KMS-11 (cell line): ENCODE results near the gene CDH26.

Experiments used
- H2AFZ ChIP-seq: fragments of 200-600 bp; sonication (generic); 2 replicates; pipeline ENCODE4 v1.6.1; 2016; ENCODE audit warnings: antibody characterized with exemption, mixed run types, low read depth
- H3K27ac ChIP-seq: fragments of 200-600 bp; sonication (generic); 2 replicates; pipeline ENCODE4 v1.6.1; 2016; ENCODE audit warnings: mild to moderate bottlenecking, mixed run types
- H3K27me3 ChIP-seq: fragments of 200-600 bp; sonication (generic); 2 replicates; pipeline ENCODE4 v1.6.1; 2017; ENCODE audit warnings: mild to moderate bottlenecking, low read depth, mixed run types, moderate library complexity; ENCODE audit not compliant: insufficient read depth
- H3K36me3 ChIP-seq: fragments of 200-600 bp; sonication (generic); 2 replicates; pipeline ENCODE4 v1.6.1; 2017; ENCODE audit warnings: mild to moderate bottlenecking, mixed run types; ENCODE audit not compliant: insufficient read depth
- H3K4me1 ChIP-seq: fragments of 200-600 bp; sonication (generic); 2 replicates; pipeline ENCODE4 v1.6.1; 2016; ENCODE audit warnings: mild to moderate bottlenecking, low read depth, mixed run types; ENCODE audit not compliant: poor library complexity, severe bottlenecking
- H3K4me2 ChIP-seq: fragments of 200-600 bp; sonication (generic); 2 replicates; pipeline ENCODE4 v1.7.0; 2016; ENCODE audit warnings: mild to moderate bottlenecking, mixed run types
- H3K4me3 ChIP-seq: fragments of 200-600 bp; sonication (generic); IDR thresholded peaks from 2 replicates; pipeline ENCODE4 v1.6.1; 2017; ENCODE audit warnings: low read depth, low read length, mixed read lengths; ENCODE audit not compliant: insufficient read depth
- H3K79me2 ChIP-seq: fragments of 200-600 bp; sonication (generic); 2 replicates; pipeline ENCODE4 v1.6.1; 2016; ENCODE audit warnings: low read depth, mixed run types; ENCODE audit not compliant: insufficient read depth
- H3K9ac ChIP-seq: fragments of 200-600 bp; sonication (generic); 2 replicates; pipeline ENCODE4 v1.6.1; 2016; ENCODE audit warnings: mild to moderate bottlenecking, mixed run types
- H4K20me1 ChIP-seq: fragments of 200-600 bp; sonication (generic); 2 replicates; pipeline ENCODE4 v1.6.1; 2016; ENCODE audit warnings: mild to moderate bottlenecking, mixed run types; ENCODE audit not compliant: insufficient read depth
- CTCF ChIP-seq: fragments of 200-600 bp; sonication (generic); conservative IDR thresholded peaks from 2 replicates; pipeline ENCODE4 v1.6.1; 2017; ENCODE audit warnings: low read depth, mild to moderate bottlenecking, antibody characterized with exemption, low read length, moderate library complexity, mixed read lengths

CDH26 gene

GRCh38 chr20:59997896-59998295 is 39.7 kb downstream of the CDH26 start:
- Histone ChIP-seq H3K79me2 (no peaks in the 10 kb centered on the region), H3K4me3 (no peak overlapping the region), H2AFZ (no peak overlapping the region), H3K9ac (no peak overlapping the region), H3K36me3 (no peaks in the 10 kb centered on the region), H3K4me1 (no peaks in the 10 kb centered on the region), H4K20me1 (no peaks in the 10 kb centered on the region), H3K4me2 (no peak overlapping the region), H3K27me3 (no peaks in the 10 kb centered on the region), H3K27ac (no peak overlapping the region)
- TF ChIP-seq CTCF: no peak

- H2AFZ ChIP-seq: no peak overlapping the region
- H4K20me1 ChIP-seq: no peaks in the 10 kb centered on the region
- no peaks in the 10 kb centered on the region for H3K79me2 ChIP-seq
Observed at GRCh38 chr20:59999502-59999901, 41.3 kb downstream of the CDH26 start.

GRCh38 chr20:60000271-60001042 is 42.2 kb downstream of the CDH26 start:
- Histone ChIP-seq H3K27me3 (no peaks in the 10 kb centered on the region), H2AFZ (no peak overlapping the region), H3K9ac (no peak overlapping the region), H3K4me2 (no peak overlapping the region), H3K27ac (no peak overlapping the region), H3K36me3 (no peaks in the 10 kb centered on the region), H4K20me1 (no peaks in the 10 kb centered on the region), H3K79me2 (no peaks in the 10 kb centered on the region), H3K4me3 (no peak overlapping the region), H3K4me1 (no peaks in the 10 kb centered on the region)
- TF ChIP-seq CTCF: no peak

More at GRCh38 chr20:59999502-59999901, 41.3 kb downstream of the CDH26 start:
- no peaks in the 10 kb centered on the region for H3K27me3 ChIP-seq
- no peak overlapping the region for H3K4me3 ChIP-seq
- no peaks in the 10 kb centered on the region for H3K36me3 ChIP-seq
- H3K27ac ChIP-seq: no peak overlapping the region
- no peak overlapping the region for H3K4me2 ChIP-seq
- H3K4me1 ChIP-seq: no peaks in the 10 kb centered on the region
- H3K9ac ChIP-seq: no peak overlapping the region
- TF ChIP-seq CTCF: no peak

- TF ChIP-seq CTCF: no peak
- H3K27me3 ChIP-seq: no peaks in the 10 kb centered on the region
- no peak overlapping the region for H2AFZ ChIP-seq
- H3K4me1 ChIP-seq: no peaks in the 10 kb centered on the region
- no peak overlapping the region for H3K4me3 ChIP-seq
- H3K4me2 ChIP-seq: no peak overlapping the region
- H3K27ac ChIP-seq: no peak overlapping the region
- H4K20me1 ChIP-seq: no peaks in the 10 kb centered on the region
- H3K9ac ChIP-seq: no peak overlapping the region
- no peaks in the 10 kb centered on the region for H3K36me3 ChIP-seq
- no peaks in the 10 kb centered on the region for H3K79me2 ChIP-seq
Observed at GRCh38 chr20:60001108-60001507, 42.9 kb downstream of the CDH26 start.
